GM18909 (cell line): ENCODE data around the gene C3orf52.
"Not testable (repeated sequence)": the region's sequence is repeated elsewhere in the genome, so short reads cannot be mapped to it uniquely, and the experiment has no call there.

ENCODE experiments used
- ATAC-seq: cut with Tn5 transposase; IDR thresholded peaks from one replicate; pipeline ENCODE4 v1.9.1; 2021; ENCODE audit warnings: mild to moderate bottlenecking; ENCODE audit not compliant: unreplicated experiment, poor library complexity

C3orf52 gene, protein sequence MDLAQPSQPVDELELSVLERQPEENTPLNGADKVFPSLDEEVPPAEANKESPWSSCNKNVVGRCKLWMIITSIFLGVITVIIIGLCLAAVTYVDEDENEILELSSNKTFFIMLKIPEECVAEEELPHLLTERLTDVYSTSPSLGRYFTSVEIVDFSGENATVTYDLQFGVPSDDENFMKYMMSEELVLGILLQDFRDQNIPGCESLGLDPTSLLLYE

DNA sequence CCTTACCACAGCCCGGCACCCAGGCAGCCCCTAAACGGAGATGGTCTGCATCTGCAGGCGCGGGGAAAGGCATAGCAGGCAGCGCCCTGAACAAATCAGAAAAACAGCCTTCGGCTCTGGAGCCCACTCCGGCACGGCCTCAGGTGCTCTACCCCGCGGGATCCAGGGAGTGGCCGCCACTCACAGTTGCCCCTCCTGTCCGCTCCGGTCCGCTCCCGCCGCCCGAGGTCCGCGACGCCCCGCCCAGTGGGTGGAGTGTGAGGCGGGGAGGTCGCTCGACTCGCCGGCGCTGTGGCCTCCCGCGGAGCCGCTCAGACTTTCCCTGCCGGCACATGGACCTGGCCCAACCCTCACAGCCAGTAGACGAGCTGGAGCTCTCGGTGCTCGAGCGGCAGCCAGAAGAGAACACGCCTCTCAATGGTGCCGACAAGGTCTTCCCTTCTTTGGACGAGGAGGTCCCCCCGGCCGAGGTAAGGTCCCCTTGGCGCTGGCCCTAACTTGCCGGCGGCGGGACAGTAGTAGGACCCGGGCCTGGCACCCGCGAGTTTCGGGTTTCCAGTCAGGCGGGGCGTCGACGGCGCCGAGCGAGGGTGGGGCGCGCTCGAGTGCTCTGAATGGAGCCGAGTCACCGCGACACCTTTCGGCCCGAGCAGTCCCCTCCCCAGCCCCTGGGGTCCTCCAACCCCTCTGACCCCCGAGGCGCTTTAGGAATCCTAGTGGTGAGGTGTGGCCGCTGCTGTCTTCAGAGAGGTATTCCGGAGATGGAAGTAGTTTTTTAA lies at the start of gene C3orf52:
C3orf52 (plus strand) TSS at position 314 of the 779 bp plus-strand sequence; CDS start at position 333, 19 bp downstream.
- peak; percentile 79 for ATAC-seq

DNA sequence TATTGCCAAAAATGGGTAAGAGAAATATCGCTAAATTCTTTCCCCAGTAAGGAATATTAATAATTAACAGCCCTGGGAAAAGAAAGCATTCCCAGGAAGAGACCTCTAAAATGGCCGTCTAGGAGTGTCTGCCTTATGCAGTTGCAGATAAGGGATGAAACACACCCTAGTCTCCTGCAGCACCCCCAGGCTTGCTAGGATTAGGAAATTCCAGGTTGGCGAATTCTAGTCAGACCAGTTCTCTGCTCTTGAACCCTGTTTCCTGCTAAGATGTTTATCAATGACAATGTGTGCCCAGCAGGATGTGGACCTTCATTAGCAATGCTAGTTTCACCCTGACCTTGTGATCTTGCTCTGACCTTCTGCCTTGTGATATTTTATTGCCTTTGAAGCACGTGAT lies 49.0 kb upstream of the C3orf52 start:
- not testable (repeated sequence) for ATAC-seq

DNA sequence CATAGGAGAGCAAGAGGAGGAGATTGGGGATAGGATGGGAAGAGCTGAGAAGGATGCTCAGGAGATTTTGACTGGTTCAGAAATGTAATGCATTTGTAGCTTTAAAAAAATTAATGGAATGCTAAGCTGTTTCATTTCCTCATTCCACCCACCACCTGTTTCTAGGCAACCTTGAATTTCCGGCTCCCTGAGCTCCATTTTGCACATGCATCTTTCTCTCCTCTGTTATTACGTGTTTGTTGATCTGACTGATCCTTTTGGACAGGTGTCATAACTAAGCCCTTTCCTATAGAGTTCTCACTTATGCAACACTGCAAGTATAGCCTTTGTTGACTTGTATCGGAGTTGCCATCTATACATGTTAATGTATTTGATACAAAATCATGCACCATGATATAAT lies 47.3 kb upstream of the C3orf52 start:
- ATAC-seq, result no peak

DNA sequence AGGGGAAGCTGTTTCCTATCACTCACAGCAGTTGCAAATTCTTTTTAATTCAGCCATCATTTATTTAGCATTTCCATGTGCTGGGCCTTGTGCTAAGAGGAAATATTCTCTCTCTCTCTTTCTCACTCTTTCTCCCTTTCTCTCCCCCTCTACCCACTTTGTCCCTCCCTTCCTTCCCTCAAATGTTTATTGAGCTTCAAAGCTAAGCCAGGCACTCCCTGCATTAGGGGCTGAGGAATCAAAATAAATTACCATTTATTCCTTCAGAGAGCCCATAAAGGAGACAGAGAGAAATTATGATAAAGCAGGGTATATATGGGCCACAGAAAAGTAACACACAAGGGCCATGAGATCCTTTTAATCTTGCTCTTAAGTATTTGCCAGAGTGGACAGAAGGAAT lies 44.9 kb upstream of the C3orf52 start:
- no peak for ATAC-seq

DNA sequence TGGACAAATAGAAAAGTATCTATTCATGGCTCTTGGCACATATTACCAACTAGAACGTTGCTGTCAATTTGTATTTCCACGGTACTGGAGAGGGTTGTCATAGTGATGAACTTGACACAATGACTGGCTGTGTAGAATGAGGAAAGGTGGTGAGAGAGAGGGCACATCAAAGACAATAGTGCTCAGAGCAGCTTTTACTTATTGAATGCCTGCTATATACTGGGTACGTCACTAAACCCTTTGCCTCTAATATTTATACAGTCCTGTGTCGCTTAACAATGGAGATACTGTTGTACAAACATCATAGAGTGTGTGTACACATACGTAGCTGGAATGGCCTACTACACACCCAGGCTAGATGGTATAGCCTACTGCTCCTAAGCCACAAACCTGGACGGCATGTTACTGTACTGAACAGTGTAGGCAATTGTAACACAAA lies 43.3 kb upstream of the C3orf52 start:
- no peak for ATAC-seq

DNA sequence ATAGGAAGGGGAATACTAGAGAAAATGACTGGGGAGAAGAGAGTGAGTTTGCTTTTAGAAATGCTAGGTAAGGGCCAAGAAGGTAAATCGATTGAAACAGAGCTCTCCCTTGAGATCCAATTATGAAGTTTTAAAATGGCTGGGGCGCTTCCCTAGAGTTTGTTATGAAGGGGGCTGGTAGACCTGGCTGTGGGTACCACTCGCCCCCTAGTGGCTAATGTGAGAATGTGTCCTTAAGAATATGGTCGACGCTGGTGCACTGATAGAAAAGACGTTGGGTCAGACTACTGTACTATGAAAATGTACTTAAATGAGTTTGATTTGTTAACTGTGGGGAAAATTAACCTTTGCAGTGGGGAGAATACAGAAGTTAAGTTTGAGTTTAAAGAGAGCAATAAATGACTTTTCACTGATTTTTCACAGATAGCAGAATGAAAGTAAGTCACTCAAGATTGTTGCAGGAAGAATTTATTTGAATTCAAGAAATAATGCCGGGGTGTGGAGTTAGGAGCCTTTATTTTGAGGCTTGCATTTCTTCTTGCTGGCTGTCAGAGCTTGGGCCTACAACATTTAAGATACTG lies 42.5 kb upstream of the C3orf52 start:
- ATAC-seq, result peak; percentile 91

DNA sequence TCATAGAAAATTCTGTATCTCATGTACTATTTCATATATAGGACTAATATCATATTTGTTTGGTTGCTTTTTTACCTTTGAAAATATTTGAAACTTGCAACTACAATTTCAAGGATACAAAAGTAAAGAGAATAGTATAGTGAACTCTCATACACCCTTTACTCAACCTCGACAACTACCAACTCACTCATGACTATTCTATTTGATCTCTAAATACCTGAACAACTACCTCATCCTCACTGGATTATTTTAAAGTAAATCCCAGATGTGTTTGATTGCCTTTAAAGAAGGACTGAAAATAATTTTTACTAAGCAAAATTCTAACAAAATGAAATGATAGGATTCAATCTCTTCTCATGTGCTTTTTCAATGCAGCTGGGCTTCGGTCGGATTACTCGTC lies 39.6 kb upstream of the C3orf52 start:
- no peak for ATAC-seq

DNA sequence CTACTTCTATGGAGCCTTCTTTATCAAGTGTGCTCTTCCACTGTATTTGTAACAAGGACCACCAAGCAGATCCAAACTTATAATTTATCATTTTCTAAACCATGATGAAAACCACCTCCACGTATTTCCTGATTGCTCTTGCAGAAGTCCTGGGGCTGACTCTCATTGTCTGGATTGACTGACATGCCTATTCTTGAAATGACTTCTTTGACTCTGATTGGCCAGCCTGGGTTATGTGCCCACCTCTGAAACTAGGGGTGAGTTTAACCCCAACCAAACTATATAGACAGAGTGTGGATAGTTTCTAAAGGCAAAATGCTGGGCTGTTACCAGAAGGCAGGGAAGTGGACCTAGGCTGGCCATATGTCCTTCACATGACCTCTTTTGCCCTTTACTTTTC lies 38.9 kb upstream of the C3orf52 start:
- no peak for ATAC-seq

DNA sequence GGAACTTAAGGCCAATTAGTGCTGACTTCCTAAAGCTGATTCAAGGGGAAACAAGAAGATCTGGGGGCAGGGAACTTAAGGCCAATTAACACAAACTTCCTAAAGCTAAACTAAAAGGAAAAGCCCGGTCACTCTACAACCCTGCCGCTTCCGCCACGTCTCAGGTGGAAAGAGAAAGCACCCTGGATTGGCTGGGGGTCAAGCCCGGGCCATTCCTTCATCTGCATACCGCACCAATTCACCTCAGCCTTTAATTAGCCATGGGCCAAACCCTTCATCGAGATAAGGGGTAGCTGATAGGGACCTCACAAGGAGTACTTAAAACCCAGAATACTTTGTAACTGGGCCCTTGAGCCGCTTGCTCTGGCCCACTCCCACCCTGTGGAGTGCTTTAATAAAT lies 37.3 kb upstream of the C3orf52 start:
- ATAC-seq, result no peak

DNA sequence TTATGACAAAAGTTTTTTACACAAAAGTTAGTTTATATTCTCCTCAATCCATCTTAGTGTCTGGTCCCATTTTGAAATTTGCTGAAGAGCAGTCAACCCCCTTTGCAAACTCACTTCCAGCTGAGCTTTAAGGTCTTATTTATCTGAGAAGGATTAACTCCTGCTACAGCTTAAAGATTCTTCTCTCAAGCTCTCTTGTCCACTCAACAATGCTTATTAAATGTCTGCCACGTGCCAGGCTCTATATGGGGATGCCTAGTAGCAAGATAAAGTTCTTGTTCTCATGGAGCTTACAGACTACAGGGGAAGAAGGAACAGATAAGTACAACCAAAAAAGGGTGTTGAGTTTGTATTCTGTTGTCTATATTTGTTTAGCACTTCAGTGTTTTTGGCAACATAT lies 33.0 kb upstream of the C3orf52 start:
- no peak for ATAC-seq

DNA sequence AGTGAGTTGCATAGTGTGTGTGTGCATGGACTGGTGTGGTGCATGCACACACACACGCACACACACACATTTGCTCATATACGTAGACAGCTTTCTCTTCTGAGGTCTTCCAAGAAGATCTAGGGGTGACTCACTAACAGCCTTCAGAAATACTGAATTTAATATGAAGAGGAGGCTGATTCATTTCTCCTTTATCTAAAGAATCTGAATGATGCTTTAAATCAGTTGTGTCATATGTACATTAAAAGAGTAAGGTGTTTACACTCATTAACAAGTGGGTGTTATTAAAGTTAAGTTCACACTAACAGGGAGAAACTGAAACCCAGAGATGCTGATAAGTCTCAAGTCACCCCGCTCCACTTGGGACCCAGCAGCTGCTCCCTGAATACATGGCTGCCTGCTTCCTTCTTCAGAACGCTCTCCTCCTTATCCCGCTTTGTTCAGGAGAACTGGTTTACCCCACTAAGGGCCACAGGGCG lies 29.7 kb upstream of the C3orf52 start:
- ATAC-seq, result no peak

DNA sequence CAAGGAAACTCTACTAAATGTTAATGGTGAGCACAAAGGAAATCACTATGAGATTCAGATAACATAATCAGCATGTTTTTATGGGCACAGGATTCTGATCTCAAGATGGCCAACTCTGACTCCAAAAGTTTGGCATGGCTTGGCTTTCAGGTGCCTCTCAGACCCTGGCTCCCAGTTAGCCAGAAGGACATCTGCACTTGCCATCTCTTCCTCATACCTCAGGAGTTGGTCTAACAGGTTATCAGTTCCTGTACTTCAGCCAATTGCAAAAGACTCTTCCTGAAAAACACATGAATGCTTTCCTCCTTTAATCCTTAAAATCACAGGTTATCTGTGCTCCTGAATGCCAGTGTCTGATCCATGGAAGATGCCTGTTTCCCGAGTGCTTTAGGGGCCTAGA lies 26.7 kb upstream of the C3orf52 start:
- ATAC-seq, result no peak

DNA sequence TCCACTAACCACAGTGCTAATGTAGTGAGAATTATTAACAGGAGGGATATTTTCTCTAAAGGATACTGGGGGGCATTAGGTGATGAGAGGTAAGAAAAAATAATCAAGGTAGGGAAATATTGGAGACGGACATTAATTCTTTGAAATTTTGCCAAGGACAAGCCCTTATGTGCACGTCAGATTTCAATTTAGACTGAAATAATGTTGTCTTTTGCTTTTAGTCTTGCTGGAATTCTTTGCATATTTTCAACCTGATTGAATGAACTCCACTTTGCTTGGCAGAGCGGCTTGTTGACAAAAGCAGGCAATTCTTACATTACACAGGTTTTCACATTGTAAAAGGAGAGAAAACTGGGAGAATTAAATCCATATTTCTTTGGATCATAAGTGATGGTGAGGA lies 25.0 kb upstream of the C3orf52 start:
- no peak for ATAC-seq

DNA sequence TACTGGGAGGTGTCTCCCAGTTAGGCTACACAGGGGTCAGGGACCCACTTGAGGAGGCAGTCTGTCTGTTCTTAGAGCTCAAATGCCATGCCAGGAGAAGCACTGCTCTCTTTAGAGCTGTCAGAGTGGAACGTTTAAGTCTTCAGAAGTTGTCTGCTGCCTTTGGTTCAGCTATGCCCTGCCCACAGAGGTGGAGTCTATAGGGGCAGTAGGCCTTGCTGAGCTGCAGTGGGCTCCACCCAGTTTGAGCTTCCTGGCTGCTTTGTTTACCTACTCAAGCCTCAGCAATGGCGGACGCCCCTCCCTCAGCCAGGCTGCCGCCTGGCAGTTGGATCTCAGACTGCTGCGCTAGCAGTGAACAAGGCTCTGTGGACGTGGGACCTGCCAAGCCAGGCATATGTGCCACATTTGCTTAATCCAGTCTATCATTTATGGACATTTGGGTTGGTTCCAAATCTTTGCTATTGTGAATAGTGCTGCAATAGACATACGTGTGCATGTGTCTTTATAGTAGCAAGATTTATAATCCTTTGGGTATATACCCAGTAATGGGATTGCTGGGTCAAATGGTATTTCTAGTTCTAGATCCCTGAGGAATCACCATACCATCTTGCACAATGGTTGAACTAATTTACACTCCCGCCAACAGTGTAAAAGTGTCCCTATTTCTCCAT lies 13.7 kb upstream of the C3orf52 start:
- ATAC-seq, result not testable (repeated sequence)

DNA sequence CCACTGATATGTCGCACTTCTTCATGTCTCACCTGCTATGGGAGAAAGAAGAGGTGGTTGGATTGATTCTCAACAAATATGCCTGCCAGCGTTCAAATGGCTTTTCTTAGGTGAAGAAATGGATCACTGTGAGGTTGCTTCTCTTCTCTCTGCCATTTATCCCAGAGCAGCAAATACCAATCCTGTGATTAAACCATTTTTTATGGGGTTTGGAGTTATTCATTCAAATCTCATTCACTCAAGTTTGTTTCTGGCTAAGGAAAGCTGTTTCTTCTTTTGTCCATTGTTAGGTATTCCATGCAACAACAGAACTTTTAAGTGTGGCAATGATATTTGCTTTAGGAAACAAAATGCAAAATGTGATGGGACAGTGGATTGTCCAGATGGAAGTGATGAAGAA lies 12.2 kb upstream of the C3orf52 start:
- ATAC-seq, result no peak

DNA sequence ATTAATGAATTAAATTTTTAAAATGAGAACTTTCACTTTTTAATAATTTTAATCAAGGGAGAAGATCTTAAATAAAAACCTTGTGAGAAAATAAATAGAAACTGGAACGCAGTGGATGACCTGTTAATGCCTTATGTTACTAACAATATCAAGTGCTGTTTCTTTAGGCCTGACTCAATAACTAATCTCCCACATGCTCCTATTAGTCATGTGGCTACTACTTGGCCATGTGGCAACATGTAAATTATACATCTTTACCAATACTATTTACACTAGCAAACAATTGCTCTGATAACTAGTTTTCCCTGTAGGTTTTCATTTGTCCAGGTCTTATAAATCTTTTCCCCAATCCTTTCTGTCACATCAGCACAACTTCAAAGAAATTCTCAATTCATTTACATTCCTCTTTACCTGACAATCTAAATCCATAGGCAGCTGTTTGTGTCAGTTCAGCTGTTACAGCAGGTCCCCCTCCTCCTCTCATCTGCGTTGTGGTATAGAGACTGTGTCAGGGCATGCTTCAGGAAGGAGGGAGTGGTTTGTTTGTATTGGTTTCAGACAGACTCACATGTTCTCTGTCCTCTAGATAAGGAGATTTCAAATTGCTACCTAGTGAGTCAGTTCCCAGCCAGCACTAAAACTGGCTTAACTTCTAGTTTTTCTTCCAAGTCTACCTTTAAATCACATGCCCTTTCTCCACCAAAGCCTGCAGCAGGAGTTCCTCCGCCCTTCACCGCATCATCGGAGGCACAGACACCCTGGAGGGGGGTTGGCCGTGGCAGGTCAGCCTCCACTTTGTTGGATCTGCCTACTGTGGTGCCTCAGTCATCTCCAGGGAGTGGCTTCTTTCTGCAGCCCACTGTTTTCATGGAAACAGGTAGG lies 11.3 kb upstream of the C3orf52 start:
- peak; percentile 77 for ATAC-seq

DNA sequence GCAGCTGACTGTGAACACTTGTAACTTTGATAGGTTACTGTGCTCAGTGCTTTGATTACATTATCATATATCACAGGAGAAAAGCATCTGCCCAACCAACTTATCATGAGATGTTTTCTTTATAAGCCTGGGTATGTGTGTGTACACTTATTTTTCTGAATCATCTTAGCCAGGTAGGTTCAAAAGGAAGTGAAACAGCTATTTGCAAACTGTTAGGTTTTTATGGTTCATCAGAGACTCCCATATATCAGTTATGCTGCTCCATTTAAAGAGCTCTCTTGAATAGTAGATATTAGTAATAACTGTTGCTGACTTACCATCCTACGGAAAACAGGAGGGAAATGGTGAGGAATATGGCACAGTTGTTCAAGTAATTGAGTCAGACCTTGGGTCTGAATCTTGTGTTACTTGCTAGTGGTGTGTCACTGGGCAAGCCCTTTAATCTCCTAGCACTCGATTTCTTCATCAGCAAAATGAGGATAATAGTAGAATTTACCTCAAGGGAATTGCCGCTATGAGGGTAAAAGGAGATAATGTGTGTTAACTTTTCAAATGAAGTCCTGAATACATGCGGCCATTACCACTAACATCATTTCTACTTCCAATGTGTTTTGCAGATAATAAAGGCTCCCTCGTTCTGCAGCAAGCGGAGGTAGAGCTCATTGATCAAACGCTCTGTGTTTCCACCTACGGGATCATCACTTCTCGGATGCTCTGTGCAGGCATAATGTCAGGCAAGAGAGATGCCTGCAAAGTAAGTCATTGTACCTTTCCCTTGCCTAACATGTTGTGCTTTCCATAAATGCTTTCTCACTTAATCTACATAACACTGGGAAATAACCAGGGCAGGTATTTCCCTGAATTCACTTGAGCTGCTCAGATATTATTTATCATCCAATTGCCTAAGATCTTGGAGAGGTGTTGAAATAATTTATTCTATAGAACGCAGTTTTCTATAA lies 7.8 kb upstream of the C3orf52 start:
- no peak for ATAC-seq

DNA sequence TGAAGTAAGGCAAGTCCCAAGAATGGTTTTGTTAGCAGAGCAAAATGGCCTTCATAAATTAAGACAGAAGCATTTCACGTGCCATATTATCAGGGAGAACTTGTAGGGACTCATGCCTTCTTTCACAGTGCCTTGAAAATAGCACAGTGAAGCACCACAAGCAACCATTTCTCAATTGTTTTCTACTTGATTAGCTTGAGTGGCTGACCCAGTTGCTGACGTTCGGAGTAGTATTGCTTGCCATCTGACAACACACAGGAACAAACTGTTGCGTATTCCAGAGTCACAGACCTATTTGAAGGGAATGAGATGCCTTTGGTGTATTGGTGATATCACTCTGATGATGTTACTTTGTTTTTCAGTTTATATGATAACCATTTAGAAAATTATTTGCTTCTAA lies 3.0 kb upstream of the C3orf52 start:
- ATAC-seq, result no peak
